Neural cell (in vitro differentiated cells): ENCODE results near the gene IQSEC1.

Experiments used
- POLR2AphosphoS5 ChIP-seq: IDR thresholded peaks from 2 replicates; pipeline ENCODE4 v1.6.1; 2012
- REST ChIP-seq: IDR thresholded peaks from 2 replicates; pipeline ENCODE4 v1.6.1; 2012; ENCODE audit warnings: borderline replicate concordance

DNA sequence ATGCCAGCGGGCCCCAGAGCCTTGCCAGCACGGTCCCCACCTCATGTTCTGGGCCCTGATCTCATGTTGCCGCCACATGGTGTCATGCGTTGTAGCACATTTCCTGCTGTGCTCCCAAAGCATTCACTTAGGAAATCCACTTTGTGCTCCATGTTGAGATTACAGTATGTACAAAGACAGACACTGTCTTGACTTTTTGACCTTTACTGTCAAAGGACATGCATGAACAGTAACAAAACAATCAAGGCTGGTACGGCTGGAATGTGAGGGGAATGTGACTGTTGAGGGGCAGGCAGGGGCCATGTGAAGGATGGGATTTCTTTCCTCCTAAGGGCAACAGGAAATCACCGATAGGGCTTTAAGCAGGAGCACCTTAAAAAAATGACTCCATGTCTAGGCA lies 178.6 kb downstream of the IQSEC1 start:
- TF ChIP-seq REST (no peak), POLR2AphosphoS5 (no peak)
